GM18858 (cell line): Measurements from ENCODE around the gene FOCAD.
A peak's percentile ranks its signal among the peaks of the same experiment; 100 is the strongest.
"Not testable (repeated sequence)": the region's sequence is repeated elsewhere in the genome, so short reads cannot be mapped to it uniquely, and the experiment has no call there.

Source experiments
- ATAC-seq: cut with Tn5 transposase; IDR thresholded peaks from one replicate; pipeline ENCODE4 v1.9.1; 2021; ENCODE audit not compliant: unreplicated experiment

The FOCAD gene

GRCh38 chr9:20684035-20684874, at the start of gene FOCAD:
Gene FOCAD, plus strand, starts transcription at chr9:20684259. Its CDS starts 31,095 bp downstream, at chr9:20715354.
- ATAC-seq, result peak; percentile 96

GRCh38 chr9:20634895-20635294, 49.2 kb upstream of the FOCAD start:
- ATAC-seq, result no peak

GRCh38 chr9:20636888-20637440, 47.1 kb upstream of the FOCAD start:
- ATAC-seq, result no peak

- peak; percentile 86 for ATAC-seq
Measured at GRCh38 chr9:20640331-20641187, 43.5 kb upstream of the FOCAD start.

GRCh38 chr9:20642045-20642444, 42.0 kb upstream of the FOCAD start:
- ATAC-seq, result no peak

GRCh38 chr9:20643660-20644059, 40.4 kb upstream of the FOCAD start:
- no peak for ATAC-seq

GRCh38 chr9:20646656-20647055, 37.4 kb upstream of the FOCAD start:
- no peak for ATAC-seq

GRCh38 chr9:20649381-20649780, 34.7 kb upstream of the FOCAD start:
- ATAC-seq, result no peak

GRCh38 chr9:20650313-20650712, 33.7 kb upstream of the FOCAD start:
- ATAC-seq, result no peak

GRCh38 chr9:20650750-20651299, 33.2 kb upstream of the FOCAD start:
- ATAC-seq, result no peak

GRCh38 chr9:20651939-20652338, 32.1 kb upstream of the FOCAD start:
- ATAC-seq, result no peak

- ATAC-seq, result not testable (repeated sequence)
Measured at GRCh38 chr9:20658246-20658667, 25.8 kb upstream of the FOCAD start.

GRCh38 chr9:20658677-20659473, 25.2 kb upstream of the FOCAD start:
- ATAC-seq, result no peak

- ATAC-seq, result no peak
Measured at GRCh38 chr9:20659474-20659967, 24.5 kb upstream of the FOCAD start.

- ATAC-seq, result no peak
Measured at GRCh38 chr9:20662156-20662555, 21.9 kb upstream of the FOCAD start.

GRCh38 chr9:20663133-20663532, 20.9 kb upstream of the FOCAD start:
- no peak for ATAC-seq

- ATAC-seq, result no peak
Measured at GRCh38 chr9:20664501-20664900, 19.6 kb upstream of the FOCAD start.

- no peak for ATAC-seq
Measured at GRCh38 chr9:20670395-20670794, 13.7 kb upstream of the FOCAD start.

GRCh38 chr9:20671635-20672034, 12.4 kb upstream of the FOCAD start:
- ATAC-seq, result no peak

- not testable (repeated sequence) for ATAC-seq
Measured at GRCh38 chr9:20673537-20673936, 10.5 kb upstream of the FOCAD start.
